SH-SY5Y (cell line): ENCODE results near the gene ALKBH2.

Experiments used
- GATA2 ChIP-seq: IDR thresholded peaks from 2 replicates; pipeline ENCODE4 v1.6.1; 2011; ENCODE audit warnings: mild to moderate bottlenecking, low read depth, low read length
- GATA3 ChIP-seq: IDR thresholded peaks from 2 replicates; pipeline ENCODE4 v1.6.1; 2011; ENCODE audit warnings: low read depth, mild to moderate bottlenecking, low read length, moderate library complexity

The ALKBH2 gene

DNA sequence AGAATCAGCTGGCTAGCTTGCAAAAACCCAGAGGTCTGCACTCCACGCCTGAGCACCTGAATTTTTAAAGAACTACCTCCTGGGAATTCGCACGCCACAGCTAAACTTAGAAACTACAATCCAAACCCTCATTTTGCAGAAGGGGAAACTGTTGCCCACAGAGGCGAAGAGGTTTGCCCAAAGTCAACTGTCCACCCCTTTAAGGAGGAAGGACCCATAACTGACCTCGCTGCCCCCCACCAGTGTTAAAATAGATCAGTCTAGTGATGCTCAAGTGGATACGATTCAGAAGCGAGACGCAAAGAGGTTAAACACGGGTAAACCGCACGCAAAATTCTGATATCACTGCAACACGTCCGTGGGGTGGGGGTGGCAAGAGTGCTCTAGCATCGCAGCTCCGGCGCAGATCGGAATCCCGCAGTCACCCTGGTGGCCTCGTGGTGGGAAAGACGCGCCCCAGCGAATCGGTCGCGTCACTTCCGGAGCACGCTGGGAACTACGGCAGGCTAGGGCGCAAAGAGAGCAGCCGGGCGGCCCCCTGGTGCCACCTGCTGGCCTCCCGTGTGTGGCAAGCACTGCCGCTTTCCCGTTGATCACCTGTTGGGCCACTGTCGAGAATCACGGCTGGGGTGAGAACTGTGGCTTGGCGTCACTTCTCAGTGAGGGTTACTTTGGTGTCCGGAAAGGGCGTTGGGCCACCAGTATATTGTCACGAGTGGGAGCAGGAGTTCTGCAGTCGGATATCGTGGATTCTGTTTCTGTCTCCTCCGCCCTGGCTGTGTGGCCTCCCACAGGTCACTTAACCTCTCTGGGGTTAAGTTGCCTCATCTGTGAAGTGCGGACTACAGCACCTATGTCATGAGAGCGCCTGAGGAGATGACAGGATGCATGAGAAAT lies at the start of gene ALKBH2:
Gene ALKBH2, minus strand, starts transcription at position 451 of the 897 bp plus-strand sequence. CDS start 686 bp downstream, outside the sequence.
- no peak for TF ChIP-seq GATA3
- TF ChIP-seq GATA2 = no peak; the same call in 1 of the 2 replicates

DNA sequence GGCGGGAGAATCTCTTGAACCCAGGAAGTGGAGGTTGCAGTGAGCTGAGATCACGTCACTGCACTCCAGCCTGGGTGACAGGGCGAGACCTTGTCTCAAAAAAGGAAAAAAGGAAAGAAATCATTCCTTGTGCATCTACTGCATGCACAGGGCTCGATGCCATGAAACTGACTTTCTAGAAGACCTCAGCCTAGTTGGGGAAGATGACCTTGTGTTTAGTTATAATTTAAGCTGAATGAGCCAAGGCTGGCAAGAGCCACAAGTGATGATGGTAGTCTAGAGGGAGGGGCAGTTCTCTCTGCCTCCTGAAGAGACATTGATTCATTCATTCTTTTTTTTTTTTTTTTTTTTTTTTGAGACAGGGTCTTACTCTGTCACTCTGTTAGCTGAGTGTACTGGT lies 47.3 kb upstream of the ALKBH2 start:
- TF ChIP-seq GATA3 (no peak), GATA2 (no peak)

DNA sequence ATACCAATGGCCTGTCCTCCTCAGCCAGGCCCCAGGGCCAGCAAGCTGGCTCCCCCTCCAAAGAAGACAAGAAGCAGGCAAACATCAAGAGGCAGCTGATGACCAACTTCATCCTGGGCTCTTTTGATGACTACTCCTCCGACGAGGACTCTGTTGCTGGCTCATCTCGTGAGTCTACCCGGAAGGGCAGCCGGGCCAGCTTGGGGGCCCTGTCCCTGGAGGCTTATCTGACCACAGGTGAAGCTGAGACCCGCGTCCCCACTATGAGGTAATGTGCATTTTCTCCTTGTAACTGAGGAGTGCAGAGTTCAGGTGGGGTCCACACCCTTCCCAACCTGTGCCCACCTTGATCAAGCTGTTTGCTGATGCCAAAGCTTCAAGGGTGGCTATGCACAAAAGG lies 46.5 kb upstream of the ALKBH2 start:
- TF ChIP-seq GATA2 (no peak), GATA3 (no peak)

DNA sequence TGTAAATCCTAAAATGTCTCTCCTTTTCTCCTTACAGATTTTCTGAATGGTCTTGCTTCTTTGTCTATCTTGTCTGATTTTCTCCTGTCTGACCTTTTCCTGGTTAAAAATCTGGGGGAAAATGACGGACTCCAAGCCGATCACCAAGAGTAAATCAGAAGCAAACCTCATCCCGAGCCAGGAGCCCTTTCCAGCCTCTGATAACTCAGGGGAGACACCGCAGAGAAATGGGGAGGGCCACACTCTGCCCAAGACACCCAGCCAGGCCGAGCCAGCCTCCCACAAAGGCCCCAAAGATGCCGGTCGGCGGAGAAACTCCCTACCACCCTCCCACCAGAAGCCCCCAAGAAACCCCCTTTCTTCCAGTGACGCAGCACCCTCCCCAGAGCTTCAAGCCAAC lies 46.1 kb upstream of the ALKBH2 start:
- no peak for TF ChIP-seq GATA3
- no peak for TF ChIP-seq GATA2

DNA sequence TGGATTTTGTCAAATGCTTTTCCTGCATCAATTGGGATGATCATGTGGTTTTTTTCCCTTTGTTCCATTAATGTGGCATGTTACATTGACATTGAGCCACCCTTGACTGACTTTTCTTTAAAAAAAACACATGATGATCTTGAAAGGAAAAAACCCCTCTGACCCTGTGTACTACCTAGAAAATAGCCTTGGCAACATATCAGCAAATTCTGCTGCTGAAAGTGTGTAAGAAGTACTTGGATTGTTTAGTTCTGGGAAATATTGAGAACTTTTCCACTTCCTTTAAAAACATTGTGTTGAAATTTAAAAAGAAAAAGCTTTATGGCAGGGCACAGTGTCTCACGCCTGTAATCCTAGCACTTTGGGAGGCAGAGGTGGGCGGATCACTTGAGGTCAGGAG lies 43.8 kb upstream of the ALKBH2 start:
- TF ChIP-seq GATA2 = no peak
- TF ChIP-seq GATA3 = no peak

DNA sequence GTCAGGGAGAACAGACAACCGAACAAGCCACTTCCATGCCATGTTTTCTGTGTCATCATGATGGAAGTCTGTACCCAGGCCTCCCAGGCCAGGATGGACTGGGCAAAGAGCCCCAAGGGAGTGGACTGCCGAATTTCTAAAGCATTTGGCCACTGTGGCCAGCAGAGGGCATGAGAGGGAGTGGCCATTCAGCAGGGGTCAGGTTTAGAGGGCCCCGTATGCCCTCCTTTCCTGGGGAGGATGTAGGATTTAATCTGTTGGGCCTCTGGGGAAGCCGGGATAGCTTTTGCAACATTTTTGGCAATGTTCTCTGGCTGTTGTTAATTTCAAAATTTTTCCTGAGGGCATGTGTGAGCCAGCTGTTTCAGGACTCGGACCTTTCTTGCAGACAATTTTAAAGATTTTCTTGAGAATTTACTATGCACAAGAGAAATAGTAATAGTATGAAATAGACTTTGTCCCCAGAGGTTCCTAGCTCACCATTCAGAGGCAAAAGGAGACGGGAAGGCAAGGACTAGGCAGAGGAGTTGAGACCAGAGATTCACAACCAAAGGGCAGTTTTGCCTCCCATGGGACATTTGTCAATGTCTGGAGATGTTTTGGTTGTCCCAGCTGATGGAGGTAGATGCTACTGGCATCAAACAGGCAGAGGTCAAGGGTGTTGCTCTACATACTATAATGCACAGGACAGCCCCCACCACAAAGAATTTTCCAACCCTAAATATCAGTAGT lies 41.1 kb upstream of the ALKBH2 start:
- no peak for TF ChIP-seq GATA3
- no peak for TF ChIP-seq GATA2

DNA sequence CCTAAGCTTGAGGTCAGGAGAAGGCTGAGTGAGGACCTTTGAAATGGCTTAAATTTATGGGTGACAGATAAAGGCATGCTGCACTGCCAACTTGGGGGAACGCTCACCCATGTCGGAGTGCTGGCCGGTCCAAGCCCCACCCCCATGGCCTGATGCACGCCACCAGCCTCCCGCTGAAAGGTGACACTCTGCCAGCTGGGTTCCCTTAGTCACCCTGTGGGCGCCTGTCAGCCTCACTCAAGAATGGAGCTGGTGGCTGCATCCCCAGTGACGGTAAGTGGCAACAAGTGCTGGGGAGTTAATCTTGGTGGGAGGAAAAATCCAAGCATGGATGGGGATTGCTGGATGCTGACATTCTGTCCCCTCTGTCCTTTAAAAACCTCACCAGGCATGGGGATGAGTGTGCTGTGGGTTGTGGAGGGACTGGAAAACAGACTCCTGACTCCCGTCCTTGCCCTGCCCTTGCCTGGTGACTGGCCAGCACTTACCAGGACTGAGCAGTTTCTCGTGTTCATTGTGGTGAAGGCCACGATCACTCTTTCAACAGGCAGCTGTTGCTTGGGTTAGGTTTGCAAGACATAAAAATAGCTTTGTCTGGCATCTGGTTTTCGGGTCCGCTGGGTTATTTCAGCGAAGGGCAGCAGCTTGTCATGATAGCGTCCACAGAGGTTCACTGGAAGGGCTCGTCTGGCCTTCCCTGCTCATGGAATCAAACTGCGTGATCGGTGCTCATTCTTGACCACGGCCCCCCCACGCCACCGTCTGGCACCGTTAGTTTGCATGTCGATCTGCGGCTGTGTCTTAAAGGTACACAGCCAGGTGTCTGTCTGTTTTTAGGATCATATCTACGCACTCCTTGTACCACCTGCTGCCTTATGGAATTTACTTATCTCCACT lies 38.1 kb upstream of the ALKBH2 start:
- no peak for TF ChIP-seq GATA2
- TF ChIP-seq GATA3 = no peak

DNA sequence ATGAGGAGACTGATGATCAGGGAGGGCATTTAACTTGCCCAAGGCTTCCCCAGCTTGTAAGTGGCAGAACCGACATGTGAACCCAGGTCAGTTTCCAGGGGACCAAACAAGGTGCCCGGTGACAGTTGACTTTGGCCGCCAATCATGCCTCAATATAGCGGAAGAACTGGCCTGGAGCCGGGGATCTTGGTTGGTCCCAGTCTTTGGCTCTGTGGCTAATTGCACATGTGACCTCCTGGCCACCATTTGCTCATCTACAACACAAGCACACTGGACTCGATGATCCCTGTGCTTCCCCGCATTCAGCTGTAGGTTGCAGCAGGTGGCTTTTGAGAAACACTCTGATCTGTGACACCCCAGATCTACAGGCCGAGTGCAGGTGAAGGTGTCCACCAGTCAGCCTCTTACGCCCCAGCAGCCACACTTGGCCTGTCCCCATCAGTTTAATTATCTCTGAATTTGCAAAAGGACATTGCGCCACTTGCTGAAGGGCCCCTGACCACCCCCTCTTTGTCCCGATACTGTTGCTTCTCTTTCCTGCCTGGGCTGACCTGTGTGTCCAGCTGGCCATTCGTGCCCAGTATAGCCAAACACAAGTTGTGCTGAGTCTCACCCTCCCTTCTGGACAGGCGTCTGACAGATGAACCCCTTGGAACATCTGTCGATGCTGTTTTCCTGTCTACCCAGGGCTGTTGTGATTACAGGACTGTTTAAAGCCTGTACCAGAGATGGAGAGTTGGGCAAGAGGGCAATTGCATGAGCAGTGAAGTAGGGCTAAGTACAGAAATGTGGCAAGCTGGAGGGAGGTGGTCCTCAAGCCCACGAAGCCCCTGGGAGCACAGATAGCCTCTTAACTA lies 37.3 kb upstream of the ALKBH2 start:
- TF ChIP-seq GATA2 (no peak), GATA3 (no peak)

DNA sequence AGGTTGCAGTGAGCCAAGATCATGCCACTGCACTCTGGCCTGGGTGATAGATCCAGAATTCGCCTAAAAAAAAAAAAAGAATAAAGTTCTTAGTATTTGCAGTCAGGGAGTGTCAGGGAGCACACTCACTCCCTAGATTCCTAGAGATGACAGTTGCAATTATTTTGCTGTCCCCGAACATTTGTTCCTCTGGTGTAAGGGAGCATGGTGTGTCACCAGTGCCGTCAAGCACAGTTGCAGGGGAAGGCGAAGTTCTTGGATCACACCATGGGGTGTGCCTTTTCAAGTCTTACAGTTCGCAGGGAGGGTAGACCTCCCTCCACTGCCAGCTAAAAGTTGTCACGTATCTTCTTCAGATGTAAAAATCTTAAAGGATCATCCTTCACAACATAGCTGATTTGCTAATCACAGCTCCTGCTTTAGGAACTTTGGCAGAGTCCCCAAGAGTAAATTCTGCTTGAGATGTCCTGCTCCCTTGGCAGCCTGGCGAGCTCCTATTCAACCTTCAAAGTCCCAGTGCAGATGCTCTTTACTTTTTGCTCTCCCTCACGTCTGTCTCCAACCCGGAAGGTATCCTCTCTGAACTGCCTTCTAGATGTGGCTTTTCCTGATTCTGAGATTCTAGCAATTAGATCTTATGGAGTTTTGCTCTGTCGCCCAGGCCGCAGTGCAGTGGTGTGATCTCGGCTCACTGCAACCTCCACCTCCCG lies 34.4 kb upstream of the ALKBH2 start:
- TF ChIP-seq GATA3 (no peak), GATA2 (no peak)

DNA sequence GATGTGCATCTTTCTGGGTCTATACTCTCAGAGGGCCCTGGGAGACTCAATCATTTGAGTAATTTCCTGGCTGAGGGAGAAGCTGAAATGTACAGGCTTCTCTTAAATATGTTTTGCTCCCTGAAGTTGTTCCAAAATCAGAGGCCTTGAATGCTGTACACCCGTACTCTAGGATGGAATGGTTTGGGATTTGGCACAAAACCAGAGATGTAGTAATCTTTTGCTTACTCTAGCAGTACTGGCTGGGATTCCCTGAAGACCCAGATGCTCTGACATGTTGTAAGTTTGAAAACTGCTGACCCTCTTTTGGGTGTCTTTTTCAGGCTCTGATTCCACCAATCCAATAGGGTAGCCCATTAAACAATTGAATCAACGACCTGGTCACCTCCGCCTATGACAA lies 33.5 kb upstream of the ALKBH2 start:
- no peak for TF ChIP-seq GATA3
- TF ChIP-seq GATA2 = no peak

DNA sequence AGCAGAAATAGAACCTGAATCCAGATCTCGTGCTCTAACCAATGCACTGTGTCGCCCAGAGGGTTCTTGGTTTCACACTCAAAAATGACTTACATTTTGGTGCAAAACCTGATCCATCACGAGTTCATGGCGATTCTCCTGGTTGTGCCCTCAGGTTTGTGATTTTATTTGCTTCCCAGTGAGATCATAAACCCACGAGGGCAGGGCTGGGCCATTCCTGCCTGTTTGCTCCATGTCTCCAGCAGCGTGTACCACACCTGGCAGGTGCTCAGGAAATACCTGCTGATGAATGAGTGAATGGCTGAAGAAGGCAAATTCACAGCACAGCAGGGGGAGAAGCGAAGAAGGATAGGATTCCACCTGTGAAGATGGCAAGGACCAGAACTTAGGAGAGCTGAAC lies 32.5 kb upstream of the ALKBH2 start:
- no peak for TF ChIP-seq GATA3
- TF ChIP-seq GATA2 = no peak

DNA sequence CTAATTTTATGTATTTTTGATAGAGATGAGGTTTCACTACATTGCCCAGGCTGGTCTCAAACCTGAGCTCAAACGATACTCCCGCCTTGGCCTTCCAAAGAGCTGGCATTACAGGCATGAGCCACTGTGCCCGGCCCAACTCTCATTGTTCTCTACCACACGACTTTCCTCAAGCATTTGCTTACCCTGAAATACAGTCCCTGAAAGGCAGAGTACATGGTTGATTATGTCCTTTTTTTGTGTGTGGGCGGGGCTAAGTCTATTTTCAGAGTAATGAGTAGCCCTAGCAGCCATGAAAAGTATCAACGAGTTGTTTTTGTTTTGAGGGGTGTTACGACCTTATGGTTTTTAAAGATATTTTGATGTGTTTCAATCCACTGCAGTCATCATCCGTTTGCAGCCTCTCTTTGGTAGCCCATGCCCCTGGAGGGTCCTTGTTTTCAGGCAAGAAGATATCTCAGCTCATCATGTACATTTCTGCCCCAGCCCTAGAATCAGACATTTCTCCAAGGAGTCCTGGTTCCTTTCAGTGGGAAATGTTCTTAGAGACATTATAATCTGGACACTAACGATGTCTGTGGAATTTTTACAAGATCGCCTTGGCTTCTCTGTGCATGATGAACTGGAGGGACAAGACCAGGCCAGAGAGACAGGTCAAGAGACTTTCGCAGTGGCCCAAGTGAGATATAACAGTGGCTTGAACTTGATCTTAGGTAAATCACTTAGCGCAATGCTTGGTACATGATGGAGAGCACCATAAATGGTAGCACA lies 31.8 kb upstream of the ALKBH2 start:
- TF ChIP-seq GATA3 = no peak
- TF ChIP-seq GATA2 = no peak

DNA sequence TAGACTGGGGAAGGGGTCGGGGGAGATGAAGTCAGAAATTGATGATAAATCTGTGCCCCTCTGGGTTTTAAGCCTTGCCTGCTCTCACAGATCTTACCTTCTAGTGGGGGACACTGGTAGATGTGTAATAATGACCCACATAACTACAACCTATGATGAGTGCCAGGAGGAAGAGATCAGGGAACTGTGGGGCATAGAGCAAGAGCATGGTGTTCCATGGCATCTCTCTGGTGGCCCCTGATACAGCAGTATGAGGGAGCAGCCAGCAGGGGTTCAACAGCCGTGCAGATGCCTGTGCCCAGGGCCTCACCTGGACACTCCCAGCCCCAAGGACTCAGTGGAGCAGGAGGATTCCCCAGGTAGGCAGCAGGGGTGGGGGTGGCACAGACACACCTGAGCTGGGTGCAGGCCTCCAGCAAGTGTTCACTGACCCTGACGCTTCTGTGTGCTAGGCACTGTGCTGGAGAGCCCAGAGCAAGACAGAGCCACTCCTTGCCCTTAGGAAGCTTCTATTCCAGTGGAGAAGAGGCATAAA lies 28.1 kb upstream of the ALKBH2 start:
- TF ChIP-seq GATA3 (no peak), GATA2 (no peak)

DNA sequence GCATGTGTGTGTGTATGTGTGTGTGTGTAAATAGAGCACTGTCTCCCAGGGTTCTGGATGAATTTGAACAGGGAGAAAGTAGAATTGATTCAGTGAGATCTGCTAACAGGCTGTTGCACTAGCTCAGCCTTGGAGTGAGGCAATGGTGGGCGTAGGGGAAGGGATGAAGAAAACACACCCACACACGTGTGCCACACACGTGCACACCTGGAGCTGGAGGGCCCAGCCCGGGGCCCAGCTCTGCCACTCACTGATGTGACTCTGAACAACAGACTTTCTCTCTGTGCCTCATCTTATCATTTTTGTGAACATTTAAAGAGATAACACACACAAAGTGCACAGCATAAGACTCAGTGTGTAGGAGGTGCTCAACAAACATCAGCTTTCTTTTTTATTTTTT lies 27.3 kb upstream of the ALKBH2 start:
- TF ChIP-seq GATA3 = no peak
- no peak for TF ChIP-seq GATA2
